GM04504 (cell line): ENCODE results near the gene AMFR.

Source experiments
- DNase-seq: peaks from one replicate; pipeline ENCODE4 v3.0.0-alpha.2; 2012; ENCODE audit warnings: low read depth

The AMFR gene

DNA sequence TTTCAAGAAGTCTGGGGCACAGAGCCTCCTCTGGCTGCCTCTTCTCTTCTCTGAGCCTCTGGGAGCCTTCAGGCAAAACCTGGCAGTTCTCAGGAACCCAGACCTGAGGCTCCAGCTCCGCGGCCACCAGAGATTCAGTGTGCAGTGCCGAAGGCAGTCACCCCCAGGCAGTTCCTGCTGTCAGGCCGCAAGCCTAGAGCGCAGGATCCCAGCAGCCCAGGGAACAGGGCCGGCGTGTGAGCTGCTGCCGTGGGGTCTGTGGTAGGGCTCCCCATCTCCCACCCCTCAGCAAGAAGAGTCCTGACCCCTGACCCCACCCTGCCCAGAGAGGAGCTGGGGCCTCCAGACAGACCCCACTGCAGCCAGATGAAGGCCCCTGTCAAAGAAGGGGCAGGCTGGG is 78.2 kb downstream of the AMFR start:
- DNase-seq: no peak

- DNase-seq: no peak
Observed at GRCh38 chr16:56346131-56346890, 79.0 kb downstream of the AMFR start.

- no peak for DNase-seq
Observed at GRCh38 chr16:56345406-56346050, 79.8 kb downstream of the AMFR start.

DNA sequence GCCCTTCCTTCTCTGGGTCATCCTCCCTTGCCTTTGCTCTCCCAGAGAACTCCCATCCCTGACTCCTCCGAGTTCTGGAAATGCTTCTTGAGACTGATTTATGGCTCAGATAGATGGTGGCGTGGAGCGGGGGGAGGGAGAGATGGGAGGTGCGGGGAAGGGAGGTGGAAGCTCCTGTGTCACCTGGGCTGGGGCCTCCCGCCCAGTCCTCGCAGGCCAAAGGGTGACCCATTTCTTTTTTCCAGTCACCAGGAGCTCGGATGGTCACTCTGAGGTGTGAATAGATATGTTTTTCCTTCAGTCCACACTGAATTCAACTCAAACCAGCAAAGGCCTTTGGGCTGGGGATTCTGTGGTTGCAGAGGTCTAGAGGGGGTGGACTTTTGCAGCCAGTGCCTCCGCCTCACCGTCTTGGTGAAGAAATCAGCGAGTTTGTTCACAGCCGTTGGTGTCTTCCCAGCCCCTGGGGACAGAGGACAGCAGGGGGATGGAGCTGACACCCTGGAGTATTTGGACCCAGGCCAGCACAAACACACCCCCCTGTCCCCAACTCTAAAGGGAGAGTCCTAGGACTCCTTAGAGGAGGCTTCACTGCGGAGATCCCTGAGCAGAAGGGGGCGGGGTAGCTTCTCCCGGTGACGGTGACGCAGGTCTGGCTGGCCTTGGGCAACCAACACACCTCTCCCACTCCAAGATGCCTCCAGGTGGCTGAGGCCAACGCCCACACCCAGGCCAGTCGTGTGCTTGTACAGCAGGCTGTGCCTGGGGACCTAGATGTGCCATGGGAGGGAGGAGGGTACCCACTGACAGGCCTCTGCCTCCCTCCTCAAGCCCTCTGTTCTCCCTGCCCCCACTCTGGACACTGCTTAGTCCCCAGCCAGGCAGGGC is 80.6 kb downstream of the AMFR start:
- DNase-seq: no peak

DNA sequence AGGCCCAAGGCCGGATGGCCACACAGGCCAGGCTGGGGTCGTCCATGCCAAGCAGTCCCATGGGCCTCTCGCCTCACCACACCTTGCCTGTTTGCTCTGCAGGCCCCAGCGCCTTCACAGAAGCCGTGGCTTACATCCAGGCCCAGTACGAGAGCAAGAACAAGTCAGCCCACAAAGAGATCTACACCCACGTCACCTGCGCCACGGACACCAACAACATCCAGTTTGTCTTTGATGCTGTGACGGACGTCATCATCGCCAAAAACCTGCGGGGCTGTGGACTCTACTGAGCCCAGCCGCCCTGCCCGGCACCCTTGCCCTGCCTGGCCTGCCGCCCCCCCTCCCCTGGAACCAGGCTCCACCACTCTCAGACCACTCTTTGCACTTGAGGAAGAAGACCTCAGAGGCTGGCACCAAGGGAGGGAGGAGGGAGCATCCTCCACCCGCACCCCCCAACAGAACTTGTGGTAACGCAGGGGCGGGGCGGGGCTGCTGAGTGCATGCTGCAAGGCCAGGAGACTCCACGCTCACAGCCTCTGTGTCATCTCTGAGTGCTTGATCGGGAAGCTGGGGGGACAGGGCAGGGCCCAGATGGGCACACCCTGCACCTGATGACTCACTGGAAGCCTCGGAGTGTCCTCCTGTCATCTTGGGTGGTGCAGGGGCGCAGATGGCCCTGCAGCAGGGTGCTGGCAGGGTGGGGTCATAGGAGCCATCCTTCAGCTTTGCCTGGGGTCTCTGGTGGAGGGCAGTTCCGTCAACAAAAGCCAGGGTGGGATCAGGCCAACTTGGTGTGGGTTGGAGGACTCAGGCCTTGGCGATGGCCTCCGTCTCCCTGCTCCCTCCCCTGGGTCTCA is 81.5 kb downstream of the AMFR start:
- DNase-seq: no peak

GRCh38 chr16:56341656-56342399 is 83.5 kb downstream of the AMFR start:
- DNase-seq: no peak

DNA sequence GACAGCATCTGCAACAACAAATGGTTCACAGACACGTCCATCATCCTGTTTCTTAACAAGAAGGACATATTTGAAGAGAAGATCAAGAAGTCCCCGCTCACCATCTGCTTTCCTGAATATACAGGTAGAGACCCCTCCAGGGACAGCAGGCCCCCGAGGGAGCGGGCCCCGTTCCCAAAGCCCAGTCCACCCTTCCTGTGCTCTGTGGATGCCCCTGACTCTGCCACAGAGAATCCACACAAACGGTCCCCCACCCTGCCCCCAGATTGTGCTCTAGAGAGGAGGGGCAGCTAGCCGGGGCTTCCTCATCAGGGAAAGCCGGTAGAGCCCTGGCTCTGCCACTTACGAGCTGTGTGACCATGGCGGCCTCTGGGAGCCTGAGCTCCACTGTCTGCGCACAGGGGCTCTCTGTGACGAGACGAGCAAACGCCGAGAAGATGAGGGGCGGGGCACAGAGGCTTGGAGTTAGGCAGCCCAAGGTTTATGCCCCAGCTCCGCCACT is 84.4 kb downstream of the AMFR start:
- no peak for DNase-seq

GRCh38 chr16:56340416-56340815 is 84.9 kb downstream of the AMFR start:
- no peak for DNase-seq

DNA sequence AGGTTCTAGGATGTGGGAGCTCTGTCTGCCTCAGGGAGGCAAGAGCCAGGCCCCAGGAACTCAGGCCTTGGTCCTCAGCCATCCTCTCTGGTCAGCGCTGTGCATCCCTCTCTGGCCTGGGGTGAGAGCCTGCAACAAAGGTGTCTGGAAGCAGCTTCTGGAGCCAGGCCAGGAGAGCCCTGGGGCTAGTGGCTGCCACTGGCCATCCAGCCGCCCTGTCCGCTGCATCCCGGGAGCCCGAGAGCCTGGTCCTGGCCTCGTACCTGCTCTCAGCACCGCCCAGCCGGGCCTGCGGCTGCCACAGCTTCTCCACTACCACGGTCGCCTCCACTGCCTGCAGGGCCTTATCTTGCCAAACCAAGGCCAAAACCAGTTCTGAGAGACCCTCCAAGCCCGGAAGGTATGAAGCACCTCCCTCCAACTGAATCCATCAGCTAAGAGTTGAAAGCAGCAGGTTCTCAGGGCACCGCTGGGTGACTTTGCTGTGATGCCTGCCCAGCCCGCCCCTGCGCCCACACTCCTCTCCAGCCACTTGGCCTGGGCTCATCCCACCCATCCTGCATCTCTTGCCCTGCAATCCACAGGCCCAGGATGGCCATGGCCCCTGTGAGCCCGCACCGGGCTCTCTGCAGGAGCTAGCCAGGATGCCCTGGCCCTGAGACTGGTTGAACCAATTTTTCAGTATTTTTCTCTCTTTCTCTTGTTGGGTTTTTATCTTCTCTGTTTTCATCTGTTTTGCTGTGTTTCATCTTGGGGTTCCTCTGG is 85.7 kb downstream of the AMFR start:
- DNase-seq: no peak

- DNase-seq: no peak
Observed at GRCh38 chr16:56338566-56339318, 86.6 kb downstream of the AMFR start.

DNA sequence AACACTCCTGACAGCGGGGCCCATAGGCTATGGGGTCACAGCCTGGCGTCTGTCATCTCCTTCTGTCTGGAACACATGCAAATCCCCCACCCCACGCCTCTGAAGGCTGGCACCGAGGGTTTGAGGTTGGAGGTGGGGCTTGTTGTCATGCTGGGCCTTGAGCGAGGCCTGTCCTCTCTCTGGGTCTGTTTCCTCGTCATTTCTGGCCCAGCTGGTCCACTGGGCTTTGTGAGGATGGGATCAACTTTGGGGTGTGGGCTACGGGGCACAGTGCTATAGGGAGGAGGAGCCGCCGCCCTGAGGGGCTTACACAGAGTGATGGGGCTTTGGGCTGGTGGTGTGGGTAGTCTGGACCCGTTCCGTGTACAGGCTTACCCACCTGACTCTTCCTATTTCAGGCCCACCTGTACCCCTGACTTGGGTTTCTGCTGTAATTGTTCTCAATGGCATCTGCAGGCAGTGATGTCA is 87.5 kb downstream of the AMFR start:
- DNase-seq: no peak

GRCh38 chr16:56337131-56337857 is 88.1 kb downstream of the AMFR start:
- no peak for DNase-seq

- no peak for DNase-seq
Observed at GRCh38 chr16:56336711-56337110, 88.6 kb downstream of the AMFR start.

DNA sequence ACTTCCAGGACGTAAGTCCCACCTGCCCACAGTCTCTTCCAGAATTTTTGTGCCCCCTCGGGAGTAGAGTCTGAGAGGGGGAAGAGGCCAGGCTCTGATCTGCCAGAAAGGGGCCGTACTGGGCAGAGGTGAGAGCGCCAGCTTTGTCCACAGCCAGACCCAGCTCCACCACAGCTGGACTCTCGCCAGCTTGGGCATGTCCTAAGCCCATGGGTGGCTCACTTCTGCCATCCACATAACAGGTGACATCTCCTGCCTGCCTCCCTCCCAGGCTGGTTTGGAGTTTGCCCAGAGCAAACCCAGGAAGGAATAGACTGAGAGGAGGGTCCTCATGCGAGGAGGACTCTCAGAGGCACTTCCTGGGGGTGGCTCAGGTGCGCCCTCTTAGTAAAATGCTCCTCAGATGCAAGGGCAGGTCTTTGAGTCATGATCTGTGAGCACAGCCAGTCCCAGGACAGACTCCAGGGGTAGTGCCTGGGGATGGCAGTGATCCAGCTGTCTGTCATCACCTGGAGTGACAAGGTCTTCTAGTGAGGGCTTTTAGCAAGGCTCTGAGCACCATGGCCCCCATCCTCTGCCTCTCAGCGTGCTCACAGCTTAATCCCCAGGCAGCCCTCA is 89.2 kb downstream of the AMFR start:
- no peak for DNase-seq

DNA sequence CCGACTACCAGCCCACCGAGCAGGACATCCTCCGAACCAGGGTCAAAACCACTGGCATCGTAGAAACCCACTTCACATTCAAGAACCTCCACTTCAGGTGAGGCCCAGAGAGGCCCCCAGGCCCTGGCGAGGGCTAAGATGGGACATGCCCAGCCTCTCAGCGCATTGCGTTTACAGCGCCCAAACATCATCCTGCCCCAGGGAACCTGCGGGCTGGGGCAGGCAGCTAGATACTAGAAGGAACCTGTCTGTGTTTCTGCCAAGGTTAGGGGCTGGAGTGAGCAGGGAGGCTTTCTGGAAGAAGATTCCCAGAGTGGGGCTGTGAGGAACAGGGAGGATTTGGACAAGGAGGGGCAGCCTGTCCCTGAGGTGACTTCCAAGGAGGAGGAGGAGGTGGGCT is 90.6 kb downstream of the AMFR start:
- DNase-seq: no peak

DNA sequence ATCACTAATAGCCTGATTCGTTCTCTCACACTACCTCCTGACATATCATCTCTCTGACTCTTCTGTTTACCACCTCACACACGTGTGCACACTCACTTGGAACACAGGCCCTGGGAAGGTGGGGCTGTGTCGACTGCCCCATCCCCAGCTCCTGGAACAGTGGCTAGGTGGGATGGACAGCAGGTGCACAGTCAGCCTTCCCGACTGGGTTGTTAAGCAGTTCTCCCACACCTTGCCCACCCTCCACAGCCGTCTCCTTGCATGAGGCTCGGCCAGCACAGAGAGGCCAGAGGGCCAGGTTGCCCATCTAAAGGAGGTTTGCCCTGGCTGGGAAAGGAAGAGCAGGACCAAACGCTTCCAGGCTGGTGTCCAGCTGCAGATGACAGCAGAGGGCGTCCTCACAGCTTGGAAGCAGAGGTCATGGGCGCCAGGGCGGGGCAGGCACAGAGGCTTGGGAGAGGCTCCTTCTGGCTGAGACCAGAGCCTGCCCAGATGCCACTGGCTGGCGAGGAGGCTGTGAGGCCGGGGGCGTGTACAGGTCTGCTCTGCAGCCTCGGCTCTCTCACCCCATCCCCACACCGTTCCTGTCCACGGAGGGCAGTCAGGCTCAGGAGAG is 92.8 kb downstream of the AMFR start:
- peak; percentile 47 for DNase-seq

- DNase-seq: no peak
Observed at GRCh38 chr16:56331915-56332314, 93.4 kb downstream of the AMFR start.

DNA sequence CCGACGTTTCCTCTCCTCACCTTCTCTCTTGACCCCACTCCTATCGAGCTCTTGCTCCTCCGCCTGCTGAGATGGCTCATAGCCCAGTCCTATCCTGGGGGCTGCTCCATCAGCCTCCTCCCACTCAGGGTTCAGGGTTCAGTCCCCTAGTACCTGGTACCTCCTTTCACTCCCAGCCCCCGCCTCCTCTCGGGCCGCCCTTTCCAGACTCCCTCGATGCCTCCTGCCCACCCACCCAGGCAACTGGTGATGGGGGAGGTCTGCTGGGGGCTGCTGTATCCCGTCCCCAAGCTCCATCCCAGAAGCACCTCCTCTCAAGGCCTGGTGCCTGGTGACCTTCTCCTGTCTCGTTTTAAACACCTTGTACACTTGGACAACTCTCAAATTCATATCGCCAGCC is 93.9 kb downstream of the AMFR start:
- no peak for DNase-seq
